Activated CD4-positive, alpha-beta T cell treated with anti-CD3 and anti-CD28 coated beads for 1 hour (primary cell): Measurements from ENCODE around the gene MCF2L.
"Not testable (repeated sequence)": the region's sequence is repeated elsewhere in the genome, so short reads cannot be mapped to it uniquely, and the experiment has no call there.

Source experiments
- DNase-seq: peaks from one replicate; pipeline ENCODE4 v3.0.0-alpha.2; 2020

MCF2L gene, protein sequence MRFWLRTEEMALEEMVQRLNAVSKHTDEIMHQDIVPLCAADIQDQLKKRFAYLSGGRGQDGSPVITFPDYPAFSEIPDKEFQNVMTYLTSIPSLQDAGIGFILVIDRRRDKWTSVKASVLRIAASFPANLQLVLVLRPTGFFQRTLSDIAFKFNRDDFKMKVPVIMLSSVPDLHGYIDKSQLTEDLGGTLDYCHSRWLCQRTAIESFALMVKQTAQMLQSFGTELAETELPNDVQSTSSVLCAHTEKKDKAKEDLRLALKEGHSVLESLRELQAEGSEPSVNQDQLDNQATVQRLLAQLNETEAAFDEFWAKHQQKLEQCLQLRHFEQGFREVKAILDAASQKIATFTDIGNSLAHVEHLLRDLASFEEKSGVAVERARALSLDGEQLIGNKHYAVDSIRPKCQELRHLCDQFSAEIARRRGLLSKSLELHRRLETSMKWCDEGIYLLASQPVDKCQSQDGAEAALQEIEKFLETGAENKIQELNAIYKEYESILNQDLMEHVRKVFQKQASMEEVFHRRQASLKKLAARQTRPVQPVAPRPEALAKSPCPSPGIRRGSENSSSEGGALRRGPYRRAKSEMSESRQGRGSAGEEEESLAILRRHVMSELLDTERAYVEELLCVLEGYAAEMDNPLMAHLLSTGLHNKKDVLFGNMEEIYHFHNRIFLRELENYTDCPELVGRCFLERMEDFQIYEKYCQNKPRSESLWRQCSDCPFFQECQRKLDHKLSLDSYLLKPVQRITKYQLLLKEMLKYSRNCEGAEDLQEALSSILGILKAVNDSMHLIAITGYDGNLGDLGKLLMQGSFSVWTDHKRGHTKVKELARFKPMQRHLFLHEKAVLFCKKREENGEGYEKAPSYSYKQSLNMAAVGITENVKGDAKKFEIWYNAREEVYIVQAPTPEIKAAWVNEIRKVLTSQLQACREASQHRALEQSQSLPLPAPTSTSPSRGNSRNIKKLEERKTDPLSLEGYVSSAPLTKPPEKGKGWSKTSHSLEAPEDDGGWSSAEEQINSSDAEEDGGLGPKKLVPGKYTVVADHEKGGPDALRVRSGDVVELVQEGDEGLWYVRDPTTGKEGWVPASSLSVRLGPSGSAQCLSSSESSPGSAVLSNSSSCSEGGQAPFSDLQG

DNA sequence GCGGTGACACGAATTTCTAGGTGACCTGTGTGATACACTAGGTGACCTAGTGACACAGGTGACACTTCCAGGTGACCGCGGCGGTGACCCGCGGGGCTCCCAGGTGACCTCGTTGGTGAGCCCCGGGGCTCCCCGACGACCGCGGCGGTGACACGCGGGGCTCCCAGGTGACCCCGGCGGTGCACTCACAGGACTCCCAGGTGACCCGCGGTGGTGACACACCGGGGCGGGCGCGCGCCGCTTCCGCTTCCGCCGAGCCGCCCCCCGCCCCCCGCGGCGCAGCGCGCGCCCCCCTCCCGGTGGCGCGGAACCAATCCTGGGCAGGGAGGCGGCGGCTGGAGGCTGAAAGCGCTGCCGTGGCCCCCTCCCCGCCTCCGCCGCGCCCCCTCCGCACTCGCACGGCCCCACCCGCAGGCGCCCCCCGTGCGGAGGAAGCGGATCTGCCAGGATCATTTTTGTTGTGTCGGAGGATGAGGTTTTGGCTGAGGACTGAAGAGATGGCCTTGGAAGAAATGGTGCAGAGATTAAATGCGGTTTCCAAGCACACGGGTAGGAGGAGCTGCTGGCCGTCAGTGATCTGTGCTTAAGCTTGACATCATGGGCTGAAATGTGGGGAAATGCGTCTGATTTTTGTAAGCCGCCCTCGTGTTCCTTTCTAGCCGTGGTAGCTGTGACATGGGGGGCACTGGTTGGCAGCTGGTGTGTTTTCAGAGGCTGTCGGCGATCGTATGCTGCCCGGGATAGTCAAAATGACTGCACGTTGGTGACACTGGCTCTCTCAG lies at the start of gene MCF2L:
MCF2L (plus strand) TSS at position 305 of the 782 bp plus-strand sequence; CDS start at position 471, 166 bp downstream.
- peak; percentile 51 for DNase-seq

DNA sequence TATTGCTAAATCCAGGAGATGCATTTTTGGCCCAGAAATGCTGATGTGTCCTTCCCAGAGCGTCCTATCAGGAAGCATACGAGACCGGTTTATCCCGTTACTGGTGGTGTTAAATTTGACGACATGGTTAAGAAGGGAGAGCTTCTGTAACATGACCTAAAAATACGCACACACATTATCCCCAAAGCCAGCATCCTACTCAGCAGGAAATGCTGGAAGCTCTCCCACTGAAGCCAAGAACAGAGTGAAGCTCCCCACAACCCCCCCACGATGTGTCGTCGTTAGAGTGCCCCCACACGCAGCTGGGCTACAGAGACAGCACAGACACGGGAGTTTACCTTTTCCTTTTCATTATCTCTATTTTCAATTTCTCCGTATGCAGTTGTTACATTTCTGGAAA lies 45.1 kb upstream of the MCF2L start:
- DNase-seq = no peak

DNA sequence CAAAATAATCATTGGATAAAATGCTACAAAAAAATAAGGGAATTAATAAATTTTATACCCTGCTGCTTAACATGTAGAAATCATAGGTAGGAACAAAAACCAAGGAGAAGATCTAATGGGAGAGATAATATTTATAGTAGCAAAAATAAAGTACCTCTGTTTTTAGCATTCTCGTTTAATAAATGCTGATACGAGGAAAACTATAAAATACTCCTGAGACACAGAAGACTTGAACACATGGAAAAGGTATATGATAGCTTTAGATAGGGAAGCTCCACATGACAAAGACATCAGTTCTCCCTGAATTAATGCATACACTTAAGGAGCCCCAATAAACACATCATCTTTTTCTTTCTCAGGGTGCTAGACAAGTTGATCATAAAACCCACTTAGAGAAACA lies 44.6 kb upstream of the MCF2L start:
- no peak for DNase-seq

DNA sequence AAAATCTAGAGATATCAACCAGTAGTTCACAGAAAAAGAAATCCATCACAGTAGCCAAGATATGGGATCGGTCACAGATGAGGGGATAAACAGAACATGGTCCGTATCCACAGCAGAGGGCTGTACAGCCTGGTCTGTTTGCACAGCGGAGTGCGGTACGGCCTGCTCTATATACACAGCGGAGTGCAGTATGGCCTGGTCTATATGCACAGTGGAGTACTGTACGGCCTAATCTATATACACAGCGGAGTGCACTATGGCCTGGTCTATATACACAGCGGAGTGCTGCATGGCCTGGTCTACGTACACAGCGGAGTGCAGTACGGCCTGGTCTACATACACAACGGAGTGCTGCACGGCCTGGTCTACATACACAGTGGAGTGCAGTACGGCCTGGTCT lies 43.0 kb upstream of the MCF2L start:
- no peak for DNase-seq

DNA sequence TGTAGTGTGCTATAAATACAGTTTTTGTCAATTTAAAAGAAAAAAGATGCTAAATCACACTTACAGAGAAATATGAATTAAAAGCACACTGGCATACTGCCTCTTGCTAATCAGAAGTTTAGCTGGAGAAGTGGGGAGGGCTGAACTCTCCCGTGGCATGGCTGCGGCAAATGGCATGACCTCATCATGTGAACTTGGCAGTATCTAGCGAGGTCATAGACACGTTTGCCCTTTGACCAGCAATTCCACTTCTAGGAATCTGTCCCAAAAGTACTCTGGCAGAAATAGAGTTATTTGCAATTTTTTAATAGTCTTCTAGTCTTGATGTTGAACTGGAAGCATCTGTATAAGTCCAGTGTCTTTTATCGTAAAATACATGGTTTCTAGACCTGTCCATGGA lies 42.0 kb upstream of the MCF2L start:
- DNase-seq = no peak

DNA sequence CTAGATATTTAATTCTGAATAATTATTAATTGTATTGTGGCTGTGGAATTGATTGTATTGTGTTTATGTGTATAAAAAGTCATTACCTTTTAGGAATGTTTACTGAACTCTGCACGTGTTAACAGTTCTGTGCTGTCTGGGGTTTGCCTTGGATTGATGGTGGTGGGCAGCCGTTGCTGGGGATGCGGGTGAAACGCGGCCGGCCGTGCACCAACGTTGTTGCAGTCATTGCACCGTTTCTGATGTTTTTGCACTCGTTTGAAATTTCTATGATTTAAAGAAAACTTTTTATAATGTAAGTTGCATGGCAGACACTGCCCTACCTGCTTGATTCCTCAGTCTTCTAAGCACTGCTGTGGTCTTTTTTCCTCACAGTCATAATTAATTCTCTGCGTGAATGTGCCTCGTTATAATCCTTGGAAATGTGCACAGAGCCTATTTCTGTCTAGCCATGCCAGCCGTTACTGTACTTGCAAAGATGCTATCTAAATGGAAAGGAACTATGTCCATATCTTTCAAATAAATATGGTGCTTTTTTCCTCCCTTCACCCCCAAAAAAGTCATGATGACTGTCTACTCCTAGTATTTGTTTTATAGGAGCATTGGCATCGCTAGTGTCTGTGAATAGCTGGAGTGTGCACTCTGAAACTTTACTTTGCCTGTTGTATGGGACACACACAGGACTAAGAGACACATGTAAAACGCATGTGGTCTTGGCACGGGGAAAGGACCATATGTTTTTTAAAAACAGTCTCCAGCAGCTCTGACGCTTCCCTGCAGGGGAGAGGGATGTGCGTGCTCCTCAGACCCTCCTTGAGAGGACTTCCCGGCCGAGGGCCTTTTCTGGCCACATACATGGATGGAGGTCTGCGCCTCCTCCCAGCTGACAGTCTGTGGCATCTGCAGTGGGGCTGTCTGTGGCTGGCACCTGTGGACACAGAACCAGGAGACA lies 40.7 kb upstream of the MCF2L start:
- no peak for DNase-seq

DNA sequence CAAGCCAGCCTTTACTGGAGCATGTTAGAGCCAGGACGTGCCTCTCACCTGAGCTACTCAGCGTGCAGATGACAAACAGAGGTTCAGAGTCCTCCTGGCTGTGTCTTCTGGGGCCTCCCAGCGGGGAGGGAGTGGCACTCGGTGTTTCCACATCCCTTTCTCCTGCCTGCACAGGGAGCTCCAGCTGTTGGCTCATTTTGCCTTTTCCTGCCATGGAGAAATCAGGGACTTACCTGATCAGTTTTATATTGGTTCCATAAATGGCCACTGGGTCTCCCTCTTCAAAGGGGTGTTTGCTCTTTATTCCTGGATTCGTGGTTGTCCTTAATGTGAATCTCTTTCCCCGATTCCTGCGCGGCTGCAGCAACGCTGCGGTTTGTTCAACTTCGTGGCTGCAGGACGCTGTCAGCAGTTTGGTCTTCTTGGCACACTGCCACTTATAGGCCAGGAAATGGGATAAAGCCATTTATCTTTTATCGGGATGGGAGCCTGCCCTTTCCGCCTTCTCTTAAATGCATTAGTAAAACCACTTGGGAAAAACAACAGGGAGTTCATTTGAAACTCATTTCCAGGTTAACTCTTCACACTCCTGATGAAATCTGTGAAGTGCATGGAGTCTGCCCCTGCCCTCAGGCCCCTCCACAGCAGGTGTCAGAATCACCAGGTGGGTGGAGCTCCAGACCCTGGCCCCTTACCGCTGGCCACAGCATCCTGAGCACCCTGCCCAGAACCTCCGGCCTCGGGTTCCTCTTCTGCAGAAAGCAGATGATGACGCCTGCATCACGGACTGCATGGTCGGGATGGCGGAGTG lies 39.8 kb upstream of the MCF2L start:
- no peak for DNase-seq

DNA sequence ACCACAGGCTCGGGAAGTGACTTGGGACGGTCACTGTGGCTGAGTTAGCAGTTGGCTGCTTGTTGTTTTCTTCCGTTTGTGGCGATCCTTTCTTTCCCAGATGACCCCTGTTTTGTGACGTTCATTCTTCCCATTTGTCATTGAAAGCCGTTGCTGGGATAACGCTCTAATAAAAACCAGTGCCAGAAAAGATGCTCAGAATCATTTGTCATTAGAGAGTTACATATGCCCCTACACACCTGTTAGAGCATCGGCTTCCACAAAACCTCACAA lies 39.3 kb upstream of the MCF2L start:
- DNase-seq = no peak

DNA sequence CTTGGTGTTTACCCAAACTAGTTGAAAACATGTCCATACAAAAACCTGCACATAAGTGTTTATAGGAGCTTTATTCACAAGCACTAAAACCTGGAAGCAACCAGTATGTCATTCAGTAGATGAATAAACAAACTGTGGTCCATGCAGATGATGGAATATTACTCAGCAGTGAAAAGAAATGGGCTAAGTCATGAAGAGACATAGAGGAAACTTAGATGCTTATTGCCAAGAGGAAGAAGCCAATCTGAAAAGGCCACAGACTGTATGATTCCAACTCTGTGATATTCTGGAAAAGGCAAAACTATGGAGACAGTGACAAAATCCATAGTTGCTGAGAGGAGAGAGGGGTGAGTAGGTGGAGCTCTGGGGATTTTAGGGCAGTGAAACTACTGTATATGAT lies 38.8 kb upstream of the MCF2L start:
- DNase-seq = no peak

DNA sequence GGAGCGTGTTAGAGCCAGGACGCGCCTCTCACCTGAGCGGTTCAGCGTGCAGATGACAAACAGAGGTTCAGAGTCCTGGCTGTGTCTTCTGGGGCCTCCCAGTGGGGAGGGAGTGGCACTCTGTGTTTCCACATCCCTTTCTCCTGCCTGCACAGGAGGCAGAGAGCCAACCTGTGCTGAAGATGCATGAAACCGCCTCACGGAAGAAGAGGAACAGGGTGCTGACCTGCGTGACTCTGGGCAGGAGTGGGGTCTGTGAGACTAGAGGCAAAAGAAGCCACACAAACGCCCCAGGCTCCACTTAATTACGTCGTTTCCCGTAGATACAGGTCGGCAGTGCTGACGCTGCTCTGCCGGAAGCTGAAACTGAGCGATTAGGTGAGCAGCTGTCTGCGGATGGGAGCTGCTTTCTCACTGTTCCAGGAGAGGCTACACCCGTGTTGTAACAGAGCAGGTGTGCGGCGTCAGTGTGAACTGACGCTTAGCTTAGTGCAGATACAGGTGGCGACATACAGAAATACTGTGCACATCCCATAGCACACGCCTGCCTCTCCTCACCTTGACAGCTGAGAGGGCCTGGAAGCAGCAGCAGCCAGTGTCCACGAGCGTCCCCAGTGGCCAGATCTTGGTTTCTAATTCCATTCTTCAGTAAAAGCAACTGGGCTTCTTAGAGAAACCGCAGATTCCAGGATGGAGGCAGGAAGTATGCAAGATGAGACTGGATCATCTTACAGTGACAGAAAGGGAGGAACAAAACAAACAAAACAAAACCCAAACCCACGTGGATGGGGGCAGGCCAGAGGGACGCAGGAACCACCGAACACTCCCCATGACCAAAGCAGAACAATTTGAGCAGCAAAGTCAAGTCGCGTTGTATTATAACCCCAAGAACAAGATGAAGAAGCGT lies 37.7 kb upstream of the MCF2L start:
- no peak for DNase-seq

DNA sequence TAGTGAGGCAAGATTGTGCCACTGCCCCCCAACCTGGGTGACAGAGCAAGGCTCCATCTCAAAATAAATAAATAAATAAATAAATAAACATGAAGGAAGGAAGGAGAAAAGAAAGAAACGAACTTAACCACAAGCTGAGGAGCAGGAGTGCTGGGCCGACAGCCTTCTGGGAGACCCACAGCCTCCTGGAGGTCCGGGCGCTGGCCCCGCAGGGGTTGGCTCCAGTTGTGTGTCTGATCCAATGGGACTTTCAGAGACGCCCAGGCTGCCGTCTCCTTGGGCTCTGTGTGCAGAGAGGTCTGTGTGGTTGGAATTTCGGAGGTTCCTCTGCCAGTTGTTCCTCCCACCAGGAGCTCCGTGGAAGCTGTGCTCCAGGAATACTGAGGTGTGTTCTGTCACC lies 36.0 kb upstream of the MCF2L start:
- DNase-seq = no peak

DNA sequence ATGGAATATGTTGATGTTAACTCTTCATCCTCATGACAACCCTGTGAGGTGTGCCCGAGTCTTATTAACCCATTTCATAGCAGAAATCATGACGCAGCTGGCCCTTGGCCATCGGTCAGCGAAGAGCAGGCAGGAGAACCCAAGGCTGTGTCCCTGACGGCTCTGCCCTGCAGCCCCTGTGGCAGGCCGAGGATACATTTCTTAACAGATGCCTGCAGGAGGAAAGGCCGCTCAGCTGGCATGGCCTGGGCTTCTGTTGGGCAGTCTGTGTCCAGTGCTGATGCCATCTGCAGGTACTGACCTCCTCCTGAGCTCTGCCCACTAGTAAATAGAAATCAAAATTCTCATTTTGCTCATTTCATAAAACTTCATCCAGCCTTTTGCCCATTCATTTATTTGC lies 35.4 kb upstream of the MCF2L start:
- DNase-seq = no peak

DNA sequence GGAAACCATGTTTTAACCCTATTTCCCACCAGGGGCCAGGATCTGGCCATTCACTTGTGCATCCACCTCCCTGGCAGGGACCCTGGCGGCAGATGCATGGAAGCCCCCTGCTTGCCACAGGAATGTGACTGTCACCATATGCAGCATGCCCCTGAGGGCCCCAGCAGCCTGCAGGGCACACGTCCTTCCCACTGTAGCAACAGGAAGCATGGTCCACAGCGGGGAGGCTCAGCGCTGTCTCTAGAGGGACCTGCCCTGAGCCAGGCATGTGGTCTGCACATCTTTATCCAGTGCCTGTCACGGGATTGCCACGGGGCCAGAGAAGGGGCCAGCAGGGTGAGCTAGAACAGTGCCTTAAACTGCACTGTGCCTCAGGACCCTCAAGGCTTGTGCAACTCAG lies 34.9 kb upstream of the MCF2L start:
- no peak for DNase-seq

DNA sequence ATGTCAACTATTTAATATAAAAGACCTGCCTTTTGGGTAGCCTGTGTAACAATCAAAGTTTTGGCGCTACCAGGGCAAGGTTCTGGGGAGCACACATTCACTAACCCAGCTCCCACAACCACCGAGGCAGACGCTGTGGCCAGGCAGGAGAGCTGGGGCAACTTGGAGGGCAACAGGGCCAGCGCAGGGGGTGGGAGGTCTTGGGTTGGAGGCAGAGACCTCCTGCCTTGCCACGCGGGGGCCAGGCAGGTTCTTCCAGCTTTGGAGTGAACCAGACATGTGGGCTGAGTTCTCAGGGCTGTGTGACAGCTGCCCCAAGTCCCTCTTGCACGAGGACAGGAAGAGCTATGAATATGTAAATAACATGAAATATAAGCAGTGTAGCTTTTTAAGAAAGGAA lies 30.3 kb upstream of the MCF2L start:
- DNase-seq = no peak

DNA sequence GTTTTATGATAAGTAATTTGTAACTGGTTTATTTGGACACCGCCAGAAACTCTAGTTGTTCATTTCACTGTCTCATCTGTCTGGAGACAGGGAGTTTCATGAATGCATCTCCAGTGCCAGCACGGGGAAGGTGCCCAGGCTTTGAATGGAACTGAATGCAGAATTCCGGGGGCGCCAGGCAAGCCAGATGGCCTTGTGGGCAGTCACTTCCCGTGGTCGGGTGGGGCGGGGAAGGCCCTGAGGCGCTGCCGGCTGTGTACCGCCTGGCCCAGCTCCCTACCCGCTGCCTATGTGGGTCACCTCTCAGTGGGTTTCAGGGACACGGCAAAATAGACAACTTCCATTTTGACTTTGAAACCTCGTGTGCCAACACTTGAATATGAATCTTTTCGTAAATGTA lies 28.8 kb upstream of the MCF2L start:
- DNase-seq = no peak

DNA sequence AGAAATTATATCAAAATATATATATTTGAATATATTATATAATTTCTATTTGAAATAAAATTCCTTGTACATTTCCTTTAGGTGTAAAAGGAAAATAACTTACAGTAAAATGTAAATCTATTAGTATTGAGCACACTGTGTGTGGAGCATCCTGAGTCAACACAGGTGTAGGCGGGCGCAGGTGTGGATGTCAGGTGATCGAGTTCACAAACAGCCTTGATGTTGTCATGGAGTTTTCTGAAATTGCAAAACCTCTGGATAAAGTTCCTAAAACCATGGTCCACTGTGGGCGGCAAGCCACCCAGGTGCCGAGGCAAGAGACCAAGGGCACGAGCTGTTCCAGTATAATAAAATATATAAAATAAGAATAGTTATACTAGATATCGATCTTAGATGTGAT lies 27.7 kb upstream of the MCF2L start:
- DNase-seq = no peak

DNA sequence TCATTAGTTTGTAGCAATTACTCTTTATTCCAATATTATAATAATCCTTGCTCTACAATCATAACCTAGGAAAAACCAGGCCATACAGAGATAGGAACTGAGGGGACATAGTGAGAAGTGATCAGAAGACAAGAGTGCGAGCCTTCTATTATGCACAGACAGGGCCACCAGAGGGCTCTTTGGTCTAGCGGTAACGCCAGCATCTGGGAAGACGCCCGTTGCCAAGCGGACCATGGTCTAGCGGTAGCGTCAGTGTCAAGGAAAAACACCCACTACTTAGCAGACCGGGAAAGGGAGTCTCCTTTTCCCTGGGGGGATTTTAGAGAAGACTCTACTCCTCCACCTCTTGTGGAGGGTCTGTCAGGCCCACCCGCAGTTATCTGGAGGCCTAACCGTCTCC lies 27.2 kb upstream of the MCF2L start:
- not testable (repeated sequence) for DNase-seq

DNA sequence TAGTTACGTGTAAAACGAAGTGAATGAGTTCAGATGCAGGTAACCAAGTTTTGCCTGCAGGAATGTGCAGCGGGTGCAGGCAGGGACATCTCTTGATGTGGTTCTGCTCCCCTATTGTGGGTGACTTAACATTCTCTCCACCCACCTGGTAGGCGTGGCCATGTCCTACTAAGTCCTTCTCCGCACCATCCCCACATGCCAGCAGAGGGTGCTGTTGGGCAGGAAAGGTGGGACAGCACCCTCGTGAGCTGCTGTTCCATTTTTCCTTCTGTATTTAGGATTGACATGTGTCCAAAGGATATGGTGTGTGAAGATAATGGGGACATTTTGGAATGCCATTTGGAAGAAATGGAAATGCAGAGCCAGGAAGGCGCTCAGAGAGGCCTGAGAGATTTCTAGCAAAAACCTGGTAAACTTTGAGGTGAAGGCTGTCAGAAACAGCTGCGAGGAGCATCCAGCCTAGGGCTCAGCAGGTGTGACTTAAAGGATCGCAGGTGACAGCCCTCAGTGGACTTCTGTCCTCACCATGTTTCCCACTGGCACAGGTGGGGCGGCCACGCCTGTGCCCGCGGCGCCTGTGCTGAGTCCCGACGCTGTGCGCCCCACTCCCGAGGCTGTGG lies 26.2 kb upstream of the MCF2L start:
- DNase-seq = peak; percentile 90
